HL-60 (cell line): ENCODE data around the gene HSPB1.

Source experiments
- GABPA ChIP-seq: IDR thresholded peaks from 2 replicates; pipeline ENCODE4 v1.6.1; 2012; ENCODE audit warnings: low read depth
- POLR2AphosphoS5 ChIP-seq: IDR thresholded peaks from 2 replicates; pipeline ENCODE4 v1.6.1; 2012; ENCODE audit warnings: low read depth
- TF ChIP-seq, protein P1 (sequence below): IDR thresholded peaks from one replicate; pipeline ENCODE4 v1.5.1; 2011; ENCODE audit warnings: low read length, control low read depth, inconsistent platforms; ENCODE audit not compliant: insufficient read depth
- TF ChIP-seq, protein P2 (sequence below): IDR thresholded peaks from 2 replicates; pipeline ENCODE4 v1.6.1; 2012; ENCODE audit warnings: low read depth; ENCODE audit not compliant: insufficient replicate concordance

DNA sequence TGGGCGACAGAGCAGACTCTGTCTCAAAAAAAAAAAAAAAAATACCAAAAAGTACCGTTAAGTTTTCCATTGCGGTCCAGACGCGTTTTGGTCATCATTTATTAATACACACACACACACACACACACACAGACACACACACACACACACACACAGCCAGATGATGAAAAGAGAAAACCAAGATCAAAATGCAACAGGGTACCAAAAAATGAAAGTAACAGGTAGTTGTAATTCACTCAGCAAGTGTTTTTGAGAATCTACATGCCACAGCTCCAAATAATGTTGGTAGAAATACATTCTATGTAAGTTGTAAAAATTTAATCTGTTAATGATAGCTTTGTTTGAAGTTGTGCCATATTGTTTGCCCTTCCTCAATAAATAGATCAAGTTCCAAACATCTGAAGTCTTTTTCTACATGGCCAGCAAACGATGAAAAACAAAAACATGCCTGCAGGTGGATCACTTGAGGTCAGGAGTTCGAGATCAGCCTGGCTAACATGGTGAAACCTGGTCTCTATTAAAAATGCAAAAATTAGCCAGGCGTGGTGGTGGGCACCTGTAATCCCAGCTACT is 46.9 kb downstream of the HSPB1 start:
- TF ChIP-seq, protein P1, sequence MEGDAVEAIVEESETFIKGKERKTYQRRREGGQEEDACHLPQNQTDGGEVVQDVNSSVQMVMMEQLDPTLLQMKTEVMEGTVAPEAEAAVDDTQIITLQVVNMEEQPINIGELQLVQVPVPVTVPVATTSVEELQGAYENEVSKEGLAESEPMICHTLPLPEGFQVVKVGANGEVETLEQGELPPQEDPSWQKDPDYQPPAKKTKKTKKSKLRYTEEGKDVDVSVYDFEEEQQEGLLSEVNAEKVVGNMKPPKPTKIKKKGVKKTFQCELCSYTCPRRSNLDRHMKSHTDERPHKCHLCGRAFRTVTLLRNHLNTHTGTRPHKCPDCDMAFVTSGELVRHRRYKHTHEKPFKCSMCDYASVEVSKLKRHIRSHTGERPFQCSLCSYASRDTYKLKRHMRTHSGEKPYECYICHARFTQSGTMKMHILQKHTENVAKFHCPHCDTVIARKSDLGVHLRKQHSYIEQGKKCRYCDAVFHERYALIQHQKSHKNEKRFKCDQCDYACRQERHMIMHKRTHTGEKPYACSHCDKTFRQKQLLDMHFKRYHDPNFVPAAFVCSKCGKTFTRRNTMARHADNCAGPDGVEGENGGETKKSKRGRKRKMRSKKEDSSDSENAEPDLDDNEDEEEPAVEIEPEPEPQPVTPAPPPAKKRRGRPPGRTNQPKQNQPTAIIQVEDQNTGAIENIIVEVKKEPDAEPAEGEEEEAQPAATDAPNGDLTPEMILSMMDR, result no peak
- TF ChIP-seq GABPA (no peak), POLR2AphosphoS5 (no peak)
- TF ChIP-seq, protein P2, sequence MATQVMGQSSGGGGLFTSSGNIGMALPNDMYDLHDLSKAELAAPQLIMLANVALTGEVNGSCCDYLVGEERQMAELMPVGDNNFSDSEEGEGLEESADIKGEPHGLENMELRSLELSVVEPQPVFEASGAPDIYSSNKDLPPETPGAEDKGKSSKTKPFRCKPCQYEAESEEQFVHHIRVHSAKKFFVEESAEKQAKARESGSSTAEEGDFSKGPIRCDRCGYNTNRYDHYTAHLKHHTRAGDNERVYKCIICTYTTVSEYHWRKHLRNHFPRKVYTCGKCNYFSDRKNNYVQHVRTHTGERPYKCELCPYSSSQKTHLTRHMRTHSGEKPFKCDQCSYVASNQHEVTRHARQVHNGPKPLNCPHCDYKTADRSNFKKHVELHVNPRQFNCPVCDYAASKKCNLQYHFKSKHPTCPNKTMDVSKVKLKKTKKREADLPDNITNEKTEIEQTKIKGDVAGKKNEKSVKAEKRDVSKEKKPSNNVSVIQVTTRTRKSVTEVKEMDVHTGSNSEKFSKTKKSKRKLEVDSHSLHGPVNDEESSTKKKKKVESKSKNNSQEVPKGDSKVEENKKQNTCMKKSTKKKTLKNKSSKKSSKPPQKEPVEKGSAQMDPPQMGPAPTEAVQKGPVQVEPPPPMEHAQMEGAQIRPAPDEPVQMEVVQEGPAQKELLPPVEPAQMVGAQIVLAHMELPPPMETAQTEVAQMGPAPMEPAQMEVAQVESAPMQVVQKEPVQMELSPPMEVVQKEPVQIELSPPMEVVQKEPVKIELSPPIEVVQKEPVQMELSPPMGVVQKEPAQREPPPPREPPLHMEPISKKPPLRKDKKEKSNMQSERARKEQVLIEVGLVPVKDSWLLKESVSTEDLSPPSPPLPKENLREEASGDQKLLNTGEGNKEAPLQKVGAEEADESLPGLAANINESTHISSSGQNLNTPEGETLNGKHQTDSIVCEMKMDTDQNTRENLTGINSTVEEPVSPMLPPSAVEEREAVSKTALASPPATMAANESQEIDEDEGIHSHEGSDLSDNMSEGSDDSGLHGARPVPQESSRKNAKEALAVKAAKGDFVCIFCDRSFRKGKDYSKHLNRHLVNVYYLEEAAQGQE, result no peak
